Panc1 (cell line): ENCODE measurements around the gene LSG1. TPM values are rescaled to one million over a fixed set of nuclear protein-coding genes. Genes with fewer than 3 reads are reported as not detected.

Source experiments
- ATAC-seq: fragments of 200-7000 bp; cut with Tn5 transposase; 2 replicates; pipeline ENCODE4 v1.9.1; 2020; ENCODE audit warnings: mild to moderate bottlenecking, moderate library complexity
- BruUV-seq: library from RNA; stranded (reverse); fragments of 400-500 nt; replicated peaks from 2 replicates; lab custom pipeline; 2021; lab: Mats Ljungman, UMichigan
- CTCF ChIA-PET: fragments of 300-600 bp; sonication (Branson Sonifier 250); formaldehyde crosslinking; loops from one replicate; lab custom pipeline; 2022; ENCODE audit warnings: antibody characterized with exemption; lab: Charles Lee
- POLR2A ChIA-PET: fragments of 300-600 bp; sonication (Branson Sonifier 250); formaldehyde crosslinking; loops from one replicate; lab custom pipeline; 2022; ENCODE audit warnings: antibody characterized with exemption; lab: Charles Lee
- DNase-seq: peaks from one replicate; pipeline ENCODE4 v3.0.0-alpha.2; 2010; ENCODE audit warnings: low read depth, low spot score
- H3K27ac ChIP-seq: 2 replicates; pipeline ENCODE4 v1.5.1; 2011; ENCODE audit warnings: mild to moderate bottlenecking, low read length, inconsistent platforms
- H3K27me3 ChIP-seq: fragments of 200-500 bp; sonication (Bioruptor generic); 2 replicates; pipeline ENCODE4 v1.6.0; 2014; ENCODE audit warnings: low read length, inconsistent platforms; ENCODE audit not compliant: control insufficient read depth, insufficient read depth
- H3K36me3 ChIP-seq: fragments of 200-500 bp; sonication (Bioruptor generic); 2 replicates; pipeline ENCODE4 v1.5.1; 2014; ENCODE audit warnings: inconsistent platforms, mild to moderate bottlenecking, low read length, moderate library complexity; ENCODE audit not compliant: control insufficient read depth, insufficient read depth
- H3K4me1 ChIP-seq: 2 replicates; pipeline ENCODE4 v1.5.1; 2011; ENCODE audit warnings: inconsistent platforms, mild to moderate bottlenecking, low read length, moderate library complexity; ENCODE audit not compliant: control insufficient read depth, insufficient read depth
- H3K4me3 ChIP-seq, 2 experiments: 2 replicates each; pipeline ENCODE4 v1.5.1; 2011 to 2012; ENCODE audit warnings: low read depth in 2 of 2, low read length in 2 of 2, mild to moderate bottlenecking in 2 of 2, inconsistent platforms in 1 of 2, moderate library complexity in 1 of 2
- H3K9me3 ChIP-seq: fragments of 200-500 bp; sonication (Bioruptor generic); 2 replicates; pipeline ENCODE4 v1.5.1; 2014; ENCODE audit warnings: low read depth, mild to moderate bottlenecking, inconsistent platforms, low read length, moderate library complexity; ENCODE audit not compliant: control insufficient read depth, insufficient read depth
- CTCF ChIP-seq: fragments of 450-650 bp; IDR thresholded peaks from 2 replicates; pipeline ENCODE4 v1.5.1; 2017; ENCODE audit warnings: mild to moderate bottlenecking
- POLR2AphosphoS5 ChIP-seq: IDR thresholded peaks from 2 replicates; pipeline ENCODE4 v1.6.1; 2012; ENCODE audit warnings: mild to moderate bottlenecking, low read depth, low read length, moderate library complexity
- REST ChIP-seq, 2 experiments: IDR thresholded peaks; 2 replicates each; pipeline ENCODE4 v1.6.1; 2011 to 2012; ENCODE audit warnings: low read depth in 2 of 2, control low read depth in 1 of 2, low read length in 1 of 2, mild to moderate bottlenecking in 1 of 2, moderate library complexity in 1 of 2; ENCODE audit not compliant: insufficient read depth in 1 of 2
- SIN3A ChIP-seq: IDR thresholded peaks from 2 replicates; pipeline ENCODE4 v1.6.1; 2012; ENCODE audit warnings: low read depth, mild to moderate bottlenecking, low read length, moderate library complexity, borderline replicate concordance; ENCODE audit not compliant: insufficient read depth
- TCF7L2 ChIP-seq: IDR thresholded peaks from 2 replicates; pipeline ENCODE4 v1.6.1; 2011; ENCODE audit warnings: mild to moderate bottlenecking, low read depth, low read length, inconsistent platforms
- in situ Hi-C: cut with HindIII; loops from 2 replicates; pipeline ENCODE4 v1.10.0; 2016; ENCODE audit warnings: low sequenced_read_pairs, low pct_unique_long_range_greater_than_20kb
- intact Hi-C: fragments of 100-400 bp; cut with micrococcal nuclease; formaldehyde crosslinking; loops from one replicate; pipeline ENCODE4 v1.10.0; 2022; ENCODE audit not compliant: unreplicated experiment
- total RNA-seq: library from RNA; stranded (reverse); gene quantifications from one replicate; pipeline ENCODE4 v1.2.1, GENCODE V29; 2021; ENCODE audit not compliant: unreplicated experiment

The LSG1 gene
- total RNA-seq, 1 experiment from 2014 or later: 72.9 TPM

- no peak overlapping the region for H3K4me3 ChIP-seq
- no TSS peak for BruUV-seq
- no peaks in the 10 kb centered on the region for H3K9me3 ChIP-seq
- H3K27me3 ChIP-seq: no peaks in the 10 kb centered on the region
- H3K27ac ChIP-seq: no peak overlapping the region
- DNase-seq (no peak), ATAC-seq (no peak)
- H3K36me3 ChIP-seq: no peaks in the 10 kb centered on the region
- intact Hi-C loops (loop anchor here (5.0 kb wide), 1 partner anchor 80 kb away; no protein-coding TSS in a partner anchor), in situ Hi-C loops (no loop called here)
- ChIA-PET POLR2A (no interaction called here), CTCF (no interaction called here)
- H3K4me1 ChIP-seq: no peaks in the 10 kb centered on the region
- no peak for TF ChIP-seq TCF7L2
- no peak for TF ChIP-seq SIN3A
- no peak for TF ChIP-seq POLR2AphosphoS5
- no peak for TF ChIP-seq CTCF
- TF ChIP-seq REST (IDR thresholded peaks at IDR 0.05; ENCODE audit: insufficient read depth in 1 of 2, low read depth in 2 of 2, low read length in 1 of 2): no peak
These were observed 35.2 kb upstream of the LSG1 start for GRCh38 chr3:194707147-194707540.

- intact Hi-C loops (loop anchor here (5.0 kb wide), 1 partner anchor 82 kb away; no protein-coding TSS in a partner anchor), in situ Hi-C loops (no loop called here)
- H3K36me3 ChIP-seq: no peaks in the 10 kb centered on the region
- no peak for DNase-seq
- H3K27me3 ChIP-seq: no peaks in the 10 kb centered on the region
- TF ChIP-seq REST (IDR thresholded peaks at IDR 0.05; ENCODE audit: insufficient read depth in 1 of 2, low read depth in 2 of 2, low read length in 1 of 2) (no peak), POLR2AphosphoS5 (no peak), SIN3A (no peak), TCF7L2 (no peak), CTCF (no peak)
- ChIA-PET CTCF (no interaction called here), POLR2A (no interaction called here)
- ATAC-seq: no peak
- H3K27ac ChIP-seq: no peak overlapping the region
- H3K9me3 ChIP-seq: no peaks in the 10 kb centered on the region
- no TSS peak for BruUV-seq
- H3K4me3 ChIP-seq: no peak overlapping the region
- no peaks in the 10 kb centered on the region for H3K4me1 ChIP-seq
These were observed 33.8 kb upstream of the LSG1 start for GRCh38 chr3:194705761-194706160.
